ENCODE results near the gene PHF2. TPM values are rescaled to one million over a fixed set of nuclear protein-coding genes. Genes with fewer than 3 reads are reported as not detected.

The PHF2 gene
- total RNA-seq, 4 donors from 2014 or later, result 21.1 to 38.2 (median 21.3) TPM

DNA sequence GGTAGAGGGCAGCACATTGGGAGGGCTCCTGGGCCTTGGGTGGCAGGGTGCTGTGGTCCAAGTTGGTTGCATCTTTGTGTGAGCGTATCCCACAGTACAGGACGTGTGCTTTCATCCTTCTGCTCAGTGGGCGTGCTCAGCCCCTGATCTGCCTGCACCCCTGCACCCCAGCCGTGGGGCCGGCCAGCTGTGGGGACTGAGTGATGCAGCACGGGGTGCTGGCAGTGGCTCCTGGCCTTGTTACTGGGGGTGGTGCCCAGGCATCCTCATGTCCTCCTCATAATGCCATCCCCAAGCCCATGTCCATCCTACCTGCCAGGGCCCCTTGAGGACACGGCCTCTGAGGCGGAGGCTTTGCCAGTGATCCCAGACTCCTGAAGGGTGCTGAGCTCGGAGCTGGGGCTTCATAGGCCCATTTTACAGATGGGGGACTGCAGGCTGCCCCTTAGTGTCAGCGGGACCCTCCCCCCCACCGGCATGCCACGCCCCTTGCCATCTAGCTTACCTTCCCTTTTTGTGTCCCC is 100.7 kb downstream of the PHF2 start:
- DNase-seq, result peak; percentile 5
- peaks cover 0 to 13% (median 3%) of the 10 kb centered on the region in 4 donors for H3K36me3 ChIP-seq
- no peak overlapping the region for H3K4me3 ChIP-seq
- WGBS, 2 donors (ENCODE audit: low coverage in 1 of 2), result 96% methylated on average over 12 of the region's 12 CpGs; no CpG with 5 or more reads in 1 of the 2 donors
- TF ChIP-seq EP300 (IDR thresholded peaks at IDR 0.05; ENCODE audit: low read depth), result no peak
- TF ChIP-seq, protein P1, sequence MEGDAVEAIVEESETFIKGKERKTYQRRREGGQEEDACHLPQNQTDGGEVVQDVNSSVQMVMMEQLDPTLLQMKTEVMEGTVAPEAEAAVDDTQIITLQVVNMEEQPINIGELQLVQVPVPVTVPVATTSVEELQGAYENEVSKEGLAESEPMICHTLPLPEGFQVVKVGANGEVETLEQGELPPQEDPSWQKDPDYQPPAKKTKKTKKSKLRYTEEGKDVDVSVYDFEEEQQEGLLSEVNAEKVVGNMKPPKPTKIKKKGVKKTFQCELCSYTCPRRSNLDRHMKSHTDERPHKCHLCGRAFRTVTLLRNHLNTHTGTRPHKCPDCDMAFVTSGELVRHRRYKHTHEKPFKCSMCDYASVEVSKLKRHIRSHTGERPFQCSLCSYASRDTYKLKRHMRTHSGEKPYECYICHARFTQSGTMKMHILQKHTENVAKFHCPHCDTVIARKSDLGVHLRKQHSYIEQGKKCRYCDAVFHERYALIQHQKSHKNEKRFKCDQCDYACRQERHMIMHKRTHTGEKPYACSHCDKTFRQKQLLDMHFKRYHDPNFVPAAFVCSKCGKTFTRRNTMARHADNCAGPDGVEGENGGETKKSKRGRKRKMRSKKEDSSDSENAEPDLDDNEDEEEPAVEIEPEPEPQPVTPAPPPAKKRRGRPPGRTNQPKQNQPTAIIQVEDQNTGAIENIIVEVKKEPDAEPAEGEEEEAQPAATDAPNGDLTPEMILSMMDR (IDR thresholded peaks at IDR 0.05), result no peak
- no peak overlapping the region for H3K27ac ChIP-seq
- H3K4me1 ChIP-seq, result peaks cover 0 to 2% (median under 1%) of the 10 kb centered on the region in 4 donors
- no peaks in the 10 kb centered on the region for H3K27me3 ChIP-seq
- H3K9me3 ChIP-seq, result no peaks in the 10 kb centered on the region
- in situ Hi-C loops (cut with MboI; ENCODE audit: low pct_ligation_motif_present in 1 of 4, low pct_unique_long_range_greater_than_20kb in 1 of 4, low sequenced_read_pairs in 3 of 4), result loop anchor here in 1 of 4 donors (25.0 kb wide), 2 partner anchors 285 to 535 kb away; partner anchors contain the start of gene BARX1
- intact Hi-C loops (cut with DNase I; ENCODE audit: low total_unique reads), result no loop called here

DNA sequence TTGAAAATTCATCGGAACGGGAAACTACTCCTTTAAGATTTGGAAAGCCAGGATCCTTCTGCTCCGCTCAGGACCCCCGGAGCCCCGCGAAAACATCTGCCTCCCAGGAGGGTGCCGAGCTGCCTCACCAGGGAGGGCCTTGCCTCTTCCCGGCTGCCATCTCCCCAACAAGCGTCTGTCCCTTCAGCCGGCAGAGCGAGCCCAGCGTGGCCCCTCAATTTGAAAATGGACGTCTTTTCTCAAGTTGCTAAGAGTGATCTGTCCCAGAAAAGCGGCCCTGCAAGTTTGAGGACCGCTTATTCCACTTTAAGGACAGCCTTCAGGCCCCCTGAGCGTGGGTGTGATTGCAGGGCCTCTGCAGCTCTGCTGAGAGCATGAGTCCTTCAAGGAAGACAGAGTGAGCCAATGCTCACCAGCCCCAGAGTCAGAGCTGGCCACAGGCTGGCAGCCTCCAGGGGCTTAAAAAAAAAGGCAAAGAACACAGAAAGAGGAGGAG is 101.3 kb downstream of the PHF2 start:
- no peak for TF ChIP-seq POLR2A (IDR thresholded peaks at IDR 0.05)
- no peak for TF ChIP-seq POLR2AphosphoS5 (IDR thresholded peaks at IDR 0.05)
- TF ChIP-seq, protein P1 (IDR thresholded peaks at IDR 0.05), result no peak
- no peak for TF ChIP-seq EP300 (IDR thresholded peaks at IDR 0.05; ENCODE audit: low read depth)
- Histone ChIP-seq H3K36me3 (peaks cover 0 to 13% (median 3%) of the 10 kb centered on the region in 4 donors), H3K4me1 (peaks cover 0 to 3% (median under 1%) of the 10 kb centered on the region in 4 donors), H3K4me3 (no peak overlapping the region), H3K27me3 (no peaks in the 10 kb centered on the region), H3K9me3 (no peaks in the 10 kb centered on the region), H3K27ac (no peak overlapping the region)
- 97 to 100% methylated on average over 4 to 16 of the region's 16 CpGs for WGBS, 2 donors (ENCODE audit: low coverage in 1 of 2)
- intact Hi-C loops (cut with DNase I; ENCODE audit: low total_unique reads) (no loop called here), in situ Hi-C loops (cut with MboI; ENCODE audit: low pct_ligation_motif_present in 1 of 4, low pct_unique_long_range_greater_than_20kb in 1 of 4, low sequenced_read_pairs in 3 of 4) (loop anchor here in 1 of 4 donors (25.0 kb wide), 2 partner anchors 285 to 535 kb away; partner anchors contain the start of gene BARX1)
- no peak for DNase-seq

DNA sequence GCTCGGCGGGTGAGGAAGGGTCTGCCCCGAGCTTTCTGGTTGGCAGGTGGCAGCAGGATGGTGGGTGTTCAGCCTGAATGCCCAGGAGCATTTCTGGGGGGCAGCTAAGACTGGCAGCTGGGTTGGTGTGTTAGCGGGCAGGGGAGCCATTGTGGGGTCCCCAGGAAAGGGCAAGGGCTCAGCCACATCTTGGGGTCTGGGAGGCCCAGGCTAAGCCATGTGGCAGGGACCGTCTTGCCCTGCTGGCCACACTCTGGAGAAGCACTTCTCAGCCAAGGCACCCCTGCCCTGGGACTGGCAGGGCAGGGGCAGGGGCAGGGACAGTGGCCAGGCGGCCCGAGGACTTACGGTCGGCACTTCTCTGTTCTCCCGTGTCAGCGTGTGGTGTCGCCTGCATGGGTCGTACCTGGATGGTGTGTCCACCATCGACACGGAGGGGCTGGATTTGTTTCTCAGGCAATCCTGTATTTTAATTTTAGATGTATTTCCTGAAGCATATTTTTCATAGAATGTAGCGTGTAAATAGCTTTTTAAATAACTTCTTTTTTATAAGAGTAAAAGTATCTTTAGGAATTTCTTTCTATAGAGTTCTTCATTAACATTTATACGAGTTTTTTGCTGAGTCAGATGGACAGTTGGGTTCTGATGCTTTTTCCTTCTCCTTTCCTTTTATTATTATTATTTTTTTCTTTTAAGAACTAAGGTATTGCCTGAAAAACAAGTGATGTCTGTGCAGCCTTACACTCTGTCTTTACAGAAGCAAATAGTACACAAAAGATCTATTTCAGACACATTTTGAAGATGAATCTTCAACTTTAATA is 102.0 kb downstream of the PHF2 start:
- in situ Hi-C loops (cut with MboI; ENCODE audit: low pct_ligation_motif_present in 1 of 4, low pct_unique_long_range_greater_than_20kb in 1 of 4, low sequenced_read_pairs in 3 of 4) (loop anchor here in 1 of 4 donors (25.0 kb wide), 2 partner anchors 284 to 534 kb away; partner anchors contain the start of gene BARX1), intact Hi-C loops (cut with DNase I; ENCODE audit: low total_unique reads) (no loop called here)
- no peak for DNase-seq
- no peak for TF ChIP-seq POLR2AphosphoS5 (IDR thresholded peaks at IDR 0.05)
- TF ChIP-seq, protein P1 (IDR thresholded peaks at IDR 0.05), result no peak
- no peak for TF ChIP-seq EP300 (IDR thresholded peaks at IDR 0.05; ENCODE audit: low read depth)
- no peak for TF ChIP-seq POLR2A (IDR thresholded peaks at IDR 0.05)
- no peaks in the 10 kb centered on the region for H3K27me3 ChIP-seq
- no peaks in the 10 kb centered on the region for H3K9me3 ChIP-seq
- H3K36me3 ChIP-seq, result peaks cover 0 to 13% (median 3%) of the 10 kb centered on the region in 4 donors
- H3K27ac ChIP-seq, result no peak overlapping the region
- H3K4me1 ChIP-seq, result peaks cover 0 to 3% (median under 1%) of the 10 kb centered on the region in 4 donors
- H3K4me3 ChIP-seq, result no peak overlapping the region
- 86 to 94% methylated on average over 7 to 16 of the region's 17 CpGs for WGBS, 2 donors (ENCODE audit: low coverage in 1 of 2)
